SH-SY5Y (cell line): Measurements from ENCODE around the gene GSK3B.

Source experiments
- GATA2 ChIP-seq: IDR thresholded peaks from 2 replicates; pipeline ENCODE4 v1.6.1; 2011; ENCODE audit warnings: mild to moderate bottlenecking, low read depth, low read length
- GATA3 ChIP-seq: IDR thresholded peaks from 2 replicates; pipeline ENCODE4 v1.6.1; 2011; ENCODE audit warnings: low read depth, mild to moderate bottlenecking, low read length, moderate library complexity

DNA sequence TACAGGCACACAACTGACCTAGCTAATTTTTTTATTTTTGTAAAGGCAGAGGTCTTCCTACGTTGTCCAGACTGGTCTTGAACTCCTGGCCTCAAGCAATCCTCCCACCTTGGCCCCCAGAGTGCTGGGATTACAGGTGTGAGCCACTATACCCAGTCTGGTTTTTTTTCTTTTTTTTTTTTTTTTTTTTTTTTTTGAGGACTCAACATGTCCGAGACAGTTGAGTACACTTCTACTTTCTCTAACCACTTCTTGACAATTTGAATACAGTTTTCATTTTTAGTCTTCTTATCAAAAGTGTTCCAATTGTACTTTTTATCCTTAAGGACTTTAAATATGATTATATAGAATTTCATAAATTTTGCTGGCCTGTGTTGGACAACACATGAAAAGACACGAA is 7.4 kb upstream of the GSK3B start:
- TF ChIP-seq GATA2 (no peak), GATA3 (no peak)
